NCI-H1417 (cell line): ENCODE results near the gene PIM3.

Experiments used
- DNase-seq, 3 experiments: peaks; one replicate each; lab custom pipeline; 2025; lab: John Stamatoyannopoulos, UW

Gene PIM3

DNA sequence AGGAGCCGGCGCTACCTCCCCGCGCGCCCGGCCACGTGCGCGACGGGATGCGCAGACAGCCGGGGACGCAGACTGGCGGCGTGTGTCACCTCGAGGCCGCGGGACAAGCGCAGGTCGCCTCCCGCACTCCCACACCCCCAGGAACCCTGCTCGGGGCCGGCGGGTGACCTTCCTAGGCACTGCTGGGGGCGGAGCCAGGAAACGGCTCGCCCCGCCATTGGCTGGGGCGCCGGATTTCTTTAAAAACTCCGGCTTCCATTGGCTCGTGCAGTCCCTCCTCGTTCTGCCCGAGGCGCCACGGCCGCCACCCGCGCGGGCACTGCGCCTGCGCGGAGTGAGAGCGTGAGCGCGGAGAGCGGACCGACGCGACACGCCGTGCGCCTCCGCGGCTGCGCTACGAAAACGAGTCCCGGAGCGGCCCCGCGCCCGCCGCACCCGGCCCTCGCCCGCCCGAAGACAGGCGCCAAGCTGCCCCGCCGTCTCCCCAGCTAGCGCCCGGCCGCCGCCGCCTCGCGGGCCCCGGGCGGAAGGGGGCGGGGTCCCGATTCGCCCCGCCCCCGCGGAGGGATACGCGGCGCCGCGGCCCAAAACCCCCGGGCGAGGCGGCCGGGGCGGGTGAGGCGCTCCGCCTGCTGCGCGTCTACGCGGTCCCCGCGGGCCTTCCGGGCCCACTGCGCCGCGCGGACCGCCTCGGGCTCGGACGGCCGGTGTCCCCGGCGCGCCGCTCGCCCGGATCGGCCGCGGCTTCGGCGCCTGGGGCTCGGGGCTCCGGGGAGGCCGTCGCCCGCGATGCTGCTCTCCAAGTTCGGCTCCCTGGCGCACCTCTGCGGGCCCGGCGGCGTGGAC is at the start of gene PIM3:
Gene PIM3, plus strand, starts transcription at position 614 of the 846 bp plus-strand sequence. Its CDS starts 176 bp downstream, at position 790.
- DNase-seq: peak; percentile 74 to 94 (median 94)

DNA sequence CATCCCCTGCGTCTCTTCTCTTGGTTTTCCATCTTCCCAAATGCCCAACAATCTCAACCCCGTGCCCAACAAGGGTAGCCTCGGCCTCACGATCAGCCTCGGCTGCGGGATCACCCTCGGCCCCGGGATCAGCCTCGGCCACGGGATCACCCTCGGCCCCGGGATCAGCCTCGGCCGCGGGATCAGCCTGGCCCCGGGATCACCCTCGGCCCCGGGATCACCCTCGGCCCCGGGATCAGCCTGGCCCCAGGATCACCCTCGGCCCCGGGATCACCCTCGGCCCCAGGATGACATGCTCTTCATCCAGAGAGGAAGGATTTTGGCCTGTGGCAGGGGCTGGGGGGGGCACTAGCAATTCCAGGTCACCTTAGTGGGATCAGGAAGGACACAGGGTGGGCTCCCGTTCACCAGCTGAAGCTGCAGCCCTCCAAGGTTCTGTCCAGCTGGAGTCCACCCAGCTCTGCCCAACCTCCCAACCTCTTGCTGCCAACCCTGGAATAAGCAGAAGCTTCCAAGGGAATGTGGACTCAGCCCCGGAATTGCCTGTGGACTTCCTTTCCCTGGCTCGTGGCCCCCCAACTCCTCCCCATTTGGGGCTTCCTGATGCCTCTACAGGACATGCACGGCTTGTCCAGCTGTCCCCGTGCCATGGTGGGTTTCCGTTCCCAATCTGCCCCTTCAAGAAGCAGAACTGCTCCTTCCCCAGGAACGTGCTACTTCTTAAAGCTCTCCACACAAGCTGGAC is 48.5 kb upstream of the PIM3 start:
- no peak for DNase-seq

GRCh38 chr22:49913026-49913425 is 47.5 kb upstream of the PIM3 start:
- no peak for DNase-seq

GRCh38 chr22:49913446-49913845 is 47.1 kb upstream of the PIM3 start:
- no peak for DNase-seq

DNA sequence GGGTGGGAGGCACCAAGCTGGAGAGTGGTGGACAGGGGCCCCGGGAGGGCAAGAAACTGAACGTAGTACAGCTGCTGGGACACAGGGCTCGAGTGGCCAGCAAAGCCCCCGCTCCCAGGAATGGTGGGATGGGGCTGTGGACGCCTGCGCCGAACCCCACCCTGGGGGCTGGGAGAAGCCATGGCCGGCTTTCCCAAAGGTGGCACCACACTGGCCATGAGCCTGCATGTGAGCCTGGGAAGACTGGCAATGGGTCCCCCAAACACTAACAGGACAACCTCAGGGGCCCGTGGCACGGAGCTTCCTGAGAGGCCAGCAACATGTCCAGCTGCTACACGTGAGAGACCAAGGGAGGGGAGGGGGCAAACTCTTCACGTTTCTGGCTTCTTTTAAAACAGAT is 46.3 kb upstream of the PIM3 start:
- DNase-seq: no peak

GRCh38 chr22:49915610-49916009 is 45.0 kb upstream of the PIM3 start:
- no peak for DNase-seq

DNA sequence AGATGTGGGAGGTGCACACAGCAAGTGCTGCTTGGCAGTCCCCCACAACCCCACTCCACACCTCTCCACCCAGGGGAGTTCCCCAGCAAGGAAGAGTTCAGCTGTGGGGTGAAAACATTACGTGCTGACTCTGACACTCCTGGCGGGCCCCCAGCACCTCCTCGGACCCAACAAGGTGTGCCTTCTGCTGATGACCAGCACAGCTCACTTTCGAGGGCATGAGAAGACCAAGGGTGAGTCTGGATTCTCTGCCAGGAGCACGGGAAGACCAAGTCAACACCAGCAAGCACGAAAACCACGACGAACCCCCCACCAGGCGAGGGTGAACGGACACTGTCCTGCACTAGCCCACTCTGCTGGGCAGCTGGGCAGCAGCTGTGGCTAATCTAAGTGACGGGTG is 43.7 kb upstream of the PIM3 start:
- DNase-seq: no peak

GRCh38 chr22:49917974-49918910 is 42.3 kb upstream of the PIM3 start, which contains the start of the genes ALG12 and CRELD2:
TSS of gene ALG12 (minus strand) at chr22:49918438. CDS start at chr22:49913765, 4,673 bp downstream.
TSS of gene CRELD2 (plus strand) at chr22:49918634. CDS start at chr22:49918770, 136 bp downstream.
- DNase-seq: peak; percentile 75 to 95 (median 91)

GRCh38 chr22:49918911-49919881 is 41.4 kb upstream of the PIM3 start:
- peak in 1 of 3 experiments; percentile 13 for DNase-seq

GRCh38 chr22:49920859-49921258 is 39.7 kb upstream of the PIM3 start:
- no peak for DNase-seq

DNA sequence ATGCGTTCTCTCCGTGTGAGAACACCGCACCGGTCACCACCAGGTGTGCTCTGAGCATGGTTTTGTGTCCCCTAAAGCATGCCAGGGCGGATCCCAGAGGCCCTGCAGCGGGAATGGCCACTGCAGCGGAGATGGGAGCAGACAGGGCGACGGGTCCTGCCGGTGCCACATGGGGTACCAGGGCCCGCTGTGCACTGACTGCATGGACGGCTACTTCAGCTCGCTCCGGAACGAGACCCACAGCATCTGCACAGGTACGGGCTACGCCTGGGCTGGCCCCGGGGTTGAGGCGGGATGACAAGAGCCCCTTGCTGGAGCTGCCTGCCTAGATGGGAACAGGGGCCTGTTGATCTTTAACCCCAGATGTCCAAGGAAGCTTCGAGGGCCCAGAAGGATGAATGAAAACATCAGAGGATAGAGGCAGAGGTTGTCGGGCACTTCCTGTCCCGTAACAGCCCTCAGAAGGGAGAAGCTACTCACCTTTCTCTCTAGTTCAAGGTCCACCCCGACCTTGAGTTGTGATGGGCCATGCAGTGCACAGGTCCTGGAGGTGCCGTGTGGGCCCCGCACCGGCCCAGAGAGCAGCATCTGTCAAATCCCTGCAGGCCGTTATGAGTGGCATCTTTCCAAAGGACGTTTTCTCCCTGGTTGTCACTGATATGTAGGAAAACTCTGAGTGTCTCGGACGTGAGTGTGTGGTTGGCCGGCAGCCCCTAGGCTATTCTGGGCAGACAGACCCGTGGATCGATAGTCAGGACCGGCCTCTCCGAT is 38.9 kb upstream of the PIM3 start:
- DNase-seq: no peak

DNA sequence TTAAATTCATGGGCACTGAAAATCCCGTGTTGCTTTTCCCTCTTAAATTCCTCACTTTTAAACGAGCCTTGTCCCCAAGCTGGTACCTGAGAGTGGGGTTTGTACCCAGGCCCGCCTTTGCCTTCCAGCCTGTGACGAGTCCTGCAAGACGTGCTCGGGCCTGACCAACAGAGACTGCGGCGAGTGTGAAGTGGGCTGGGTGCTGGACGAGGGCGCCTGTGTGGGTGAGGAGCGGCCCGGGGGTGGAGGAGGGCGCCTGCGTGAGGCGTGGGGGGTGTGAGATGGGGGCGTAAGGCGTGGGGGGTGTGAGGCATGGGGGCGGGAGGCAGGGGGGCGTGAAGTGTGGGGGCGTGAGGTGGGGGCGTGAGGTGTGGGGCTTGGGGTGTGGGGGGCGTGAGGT is 38.1 kb upstream of the PIM3 start:
- DNase-seq: no peak

- DNase-seq: no peak
Measured at GRCh38 chr22:49922926-49923325, 37.6 kb upstream of the PIM3 start.

DNA sequence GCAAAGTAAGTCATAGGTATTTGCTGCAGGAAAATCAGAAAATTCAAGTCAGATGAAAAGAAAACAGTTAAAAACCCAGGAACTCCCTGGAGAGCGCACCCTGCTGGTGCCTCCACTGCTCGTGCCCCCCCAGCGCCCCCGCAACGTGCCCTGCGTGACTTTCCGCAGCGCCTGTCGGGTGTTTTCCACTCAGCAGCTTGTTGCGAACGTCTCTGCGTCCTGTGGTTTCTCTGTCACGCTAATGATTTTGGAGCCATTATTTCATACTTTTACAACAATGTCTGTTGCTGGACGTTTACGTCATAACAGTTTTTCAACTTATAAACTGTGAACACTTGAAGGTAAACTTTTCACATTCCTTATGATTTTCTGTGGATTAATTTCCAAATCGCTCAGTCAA is 37.1 kb upstream of the PIM3 start:
- no peak for DNase-seq

DNA sequence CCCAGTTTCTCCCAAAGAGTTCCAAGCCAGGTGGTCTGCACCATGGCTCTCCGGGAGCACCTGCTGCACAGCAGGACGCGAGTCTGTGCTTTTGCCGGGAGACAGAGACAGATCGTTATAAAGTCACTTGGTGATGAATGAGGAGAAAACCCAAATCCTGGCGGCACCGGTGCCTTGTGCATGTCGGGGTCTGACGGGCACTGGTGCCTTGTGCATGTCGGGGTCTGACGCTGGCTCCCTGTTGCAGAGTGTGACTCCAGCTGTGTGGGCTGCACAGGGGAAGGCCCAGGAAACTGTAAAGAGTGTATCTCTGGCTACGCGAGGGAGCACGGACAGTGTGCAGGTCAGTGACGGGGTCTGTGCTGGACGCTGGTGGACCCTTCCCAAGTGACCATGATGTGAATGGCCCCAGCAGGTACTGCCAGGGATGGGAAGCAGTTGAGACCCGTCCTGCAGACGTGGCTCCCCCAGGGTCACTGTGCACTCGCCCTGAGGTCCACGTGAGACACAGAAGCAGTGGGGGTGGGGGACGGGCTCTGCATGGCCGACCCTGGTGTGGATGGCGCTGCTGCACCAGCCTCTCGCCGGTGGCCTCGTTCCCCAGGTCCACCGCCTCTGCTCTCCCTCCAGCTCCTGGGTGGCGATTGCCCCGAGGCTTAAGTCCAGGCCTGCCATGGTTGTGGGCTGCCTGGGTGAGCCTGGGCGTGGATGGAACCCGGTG is 36.3 kb upstream of the PIM3 start:
- DNase-seq: no peak

- no peak for DNase-seq
Measured at GRCh38 chr22:49925525-49926128, 34.9 kb upstream of the PIM3 start.

- DNase-seq: no peak
Measured at GRCh38 chr22:49926916-49927315, 33.7 kb upstream of the PIM3 start.

GRCh38 chr22:49927483-49928184 is 32.9 kb upstream of the PIM3 start:
- DNase-seq: no peak
